GM18868 (cell line): ENCODE measurements around the gene DESI1.
"Not testable (repeated sequence)": the region's sequence is repeated elsewhere in the genome, so short reads cannot be mapped to it uniquely, and the experiment has no call there.

Experiments
- ATAC-seq: cut with Tn5 transposase; IDR thresholded peaks from one replicate; pipeline ENCODE4 v1.9.1; 2021; ENCODE audit warnings: mild to moderate bottlenecking, moderate library complexity; ENCODE audit not compliant: unreplicated experiment

The DESI1 gene

DNA sequence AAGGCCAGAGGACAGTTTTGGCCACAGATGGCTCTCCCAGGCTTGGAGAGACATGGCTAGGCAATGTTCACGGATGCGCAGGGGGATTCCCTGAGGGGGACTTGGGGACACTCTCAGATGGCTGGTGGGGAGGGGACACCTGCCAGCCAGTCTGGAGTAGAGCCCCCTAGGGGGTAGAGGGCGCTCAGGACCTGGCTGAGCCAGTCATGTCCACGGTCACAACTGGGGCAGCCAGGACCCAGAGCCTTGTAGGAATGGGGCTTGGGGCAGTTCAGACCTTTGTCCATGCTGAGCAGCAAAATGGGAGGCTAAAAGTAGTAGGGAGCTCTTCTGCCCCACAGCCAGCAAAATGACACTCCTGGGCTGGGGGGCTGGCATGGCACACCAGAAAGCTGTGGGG lies 58.4 kb downstream of the DESI1 start:
- no peak for ATAC-seq

DNA sequence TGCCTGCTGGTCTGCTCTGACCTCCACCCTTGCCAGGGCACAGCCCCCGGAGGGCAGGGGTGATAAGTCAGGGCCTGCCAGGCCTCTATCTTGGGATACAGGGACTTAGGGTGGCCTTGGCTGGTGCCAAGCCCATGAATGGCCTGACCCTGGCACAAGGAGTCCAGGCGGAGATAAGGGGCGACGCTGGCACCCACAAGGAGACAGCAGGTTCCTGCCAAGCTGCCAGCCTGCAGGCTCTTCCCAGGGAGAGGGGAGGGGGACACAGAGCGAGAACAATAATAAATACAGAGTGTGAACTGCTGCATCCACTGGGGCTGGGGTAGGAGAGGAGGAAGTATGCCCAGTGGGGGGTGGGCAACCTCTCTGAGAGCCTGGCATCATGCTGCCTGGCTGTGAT lies 59.1 kb downstream of the DESI1 start:
- ATAC-seq = no peak

DNA sequence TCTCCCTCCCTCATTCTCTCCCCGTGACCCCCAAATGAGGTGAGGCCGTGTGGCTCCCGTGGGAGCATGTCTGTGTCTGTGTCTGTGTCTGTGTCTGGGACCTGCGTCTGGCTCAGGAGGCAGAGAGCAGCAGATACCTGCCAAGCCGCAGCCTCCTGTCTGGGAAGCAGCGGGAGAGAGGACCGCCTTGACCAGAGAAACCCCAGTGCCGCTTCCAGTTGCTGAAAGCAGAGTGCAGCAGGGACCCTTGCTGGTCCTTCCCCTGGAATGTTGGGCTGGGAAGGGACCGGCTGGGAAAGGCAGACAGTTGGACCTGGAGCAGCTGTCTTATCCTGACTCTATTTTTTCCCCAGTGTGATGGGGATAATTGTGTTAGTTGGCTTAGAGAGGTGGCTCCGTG lies 59.5 kb downstream of the DESI1 start:
- ATAC-seq = no peak

DNA sequence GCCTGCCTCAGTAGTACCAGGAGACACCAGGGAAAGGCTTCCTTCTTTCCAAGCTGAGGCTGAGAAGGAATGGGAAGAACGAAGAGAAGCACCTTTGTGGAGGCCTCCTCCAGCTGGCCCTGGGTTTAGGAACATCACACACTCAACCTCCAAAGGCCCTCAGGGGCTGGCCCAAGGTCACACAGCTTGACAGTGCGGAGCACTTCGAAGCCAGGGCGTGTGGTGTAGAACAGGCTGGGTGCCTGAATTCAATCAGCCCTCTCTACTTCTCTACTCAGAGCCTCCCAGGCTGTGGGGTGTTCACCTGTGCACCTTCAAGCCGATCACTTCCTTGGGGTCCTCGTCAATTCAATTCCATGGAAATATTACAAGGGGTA lies 60.8 kb downstream of the DESI1 start:
- ATAC-seq = no peak

DNA sequence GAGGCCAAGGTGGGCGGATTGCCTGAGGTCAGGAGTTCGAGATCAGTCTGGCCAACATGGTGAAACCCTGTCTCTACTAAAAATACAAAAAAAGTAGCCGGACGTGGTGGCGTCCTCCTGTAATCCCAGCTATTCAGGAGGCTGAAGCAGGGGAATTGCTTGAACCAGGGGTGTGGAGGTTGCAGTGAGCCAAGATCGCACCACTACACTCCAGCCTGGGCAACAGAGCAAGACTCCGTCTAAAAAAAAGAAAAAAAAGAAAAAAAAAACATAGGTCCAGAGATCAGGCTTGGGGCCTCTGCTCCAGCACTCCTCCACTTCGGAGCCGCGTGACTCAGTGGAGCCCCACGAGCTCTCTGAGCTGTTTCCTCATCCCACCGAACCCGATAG lies 62.6 kb downstream of the DESI1 start:
- ATAC-seq = not testable (repeated sequence)

DNA sequence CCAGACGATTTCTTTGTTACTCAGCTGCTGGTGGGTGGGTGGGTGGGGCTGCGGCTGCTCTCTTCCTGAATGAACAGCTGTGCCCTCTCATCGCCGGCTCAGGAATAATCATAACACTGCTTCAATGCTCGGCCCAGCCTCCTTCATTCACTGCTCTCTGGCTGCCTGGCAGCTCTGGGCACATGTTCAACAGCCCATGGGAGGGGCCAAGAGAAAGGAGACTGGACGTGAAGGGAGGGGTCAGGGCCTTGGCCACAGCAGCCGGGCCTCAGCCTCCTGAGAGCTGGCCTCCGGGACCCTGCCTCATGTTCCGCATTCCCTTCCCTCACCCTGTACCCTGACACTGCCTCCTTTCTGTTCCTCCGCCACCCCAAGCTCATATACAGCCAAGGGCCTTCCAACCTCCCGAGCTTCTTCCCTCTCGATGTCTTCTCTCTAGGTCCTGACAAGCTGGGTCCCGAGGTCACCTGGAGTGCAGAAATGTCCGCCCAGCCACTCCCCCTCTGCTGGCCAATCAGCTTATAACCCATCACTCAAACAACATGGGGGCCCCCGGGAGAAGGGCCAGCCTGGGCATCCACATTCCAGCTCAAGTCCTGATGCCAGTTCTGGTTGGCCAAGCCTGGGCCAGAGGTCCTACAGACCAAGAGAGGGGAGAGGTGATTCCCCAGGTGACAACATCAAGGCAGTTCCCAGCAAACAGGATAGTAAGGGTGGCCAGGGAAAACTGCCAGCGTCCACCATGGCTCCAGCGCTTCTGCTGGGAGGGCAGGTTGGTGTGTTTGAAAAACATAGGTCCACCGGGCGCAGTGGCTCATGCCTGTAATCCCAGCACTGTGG lies 63.2 kb downstream of the DESI1 start:
- ATAC-seq = no peak

DNA sequence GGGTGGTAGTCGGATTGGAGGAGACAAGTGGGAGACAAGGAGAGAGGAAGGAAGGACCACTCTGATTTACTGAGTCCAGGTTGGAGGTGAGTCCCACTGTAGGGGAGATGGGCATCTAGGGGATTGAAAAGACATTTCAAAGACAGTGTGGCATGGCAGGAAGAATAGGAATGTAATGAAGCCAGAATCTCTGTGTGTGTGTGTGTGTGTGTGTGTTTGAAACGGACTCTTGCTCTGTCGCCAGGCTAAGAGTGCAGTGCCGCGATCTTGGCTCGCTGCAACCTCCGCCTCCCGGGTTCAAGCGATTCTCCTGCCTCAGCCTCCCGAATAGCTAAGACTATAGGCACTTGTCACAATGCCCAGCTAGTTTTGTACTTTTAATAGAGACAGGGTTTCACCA lies 64.3 kb downstream of the DESI1 start:
- ATAC-seq = no peak

DNA sequence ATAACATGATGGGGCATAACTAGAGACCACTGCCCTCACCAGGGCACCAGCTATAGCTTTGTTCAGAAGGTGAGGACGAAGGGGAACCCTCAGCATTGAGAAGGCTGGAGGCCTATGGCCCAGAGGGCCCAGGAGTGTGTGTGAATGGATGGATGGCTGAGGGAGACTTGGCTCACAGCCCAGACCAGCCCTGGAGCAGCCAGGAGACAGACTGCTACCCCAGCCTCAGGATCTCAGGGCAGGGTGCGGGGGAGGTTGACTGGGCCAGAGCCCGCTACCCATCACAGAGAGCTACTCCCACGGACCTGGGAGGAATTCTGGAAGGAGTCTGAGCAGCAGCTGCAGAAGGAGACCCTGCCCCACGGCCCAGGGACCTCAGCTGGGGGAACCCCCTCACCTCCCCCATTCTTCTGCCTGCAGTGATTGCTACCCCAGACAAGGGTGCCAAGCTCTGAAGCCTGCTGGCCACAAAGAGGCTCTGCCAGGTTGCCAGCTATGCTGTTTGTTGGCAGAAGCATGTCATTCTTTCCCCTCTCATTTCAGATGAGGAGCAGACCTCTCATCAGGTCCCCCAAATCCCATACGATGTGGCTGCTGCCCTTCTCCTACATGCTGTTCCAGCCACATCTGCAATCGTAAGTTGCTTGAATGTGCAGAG lies 65.4 kb downstream of the DESI1 start:
- no peak for ATAC-seq

DNA sequence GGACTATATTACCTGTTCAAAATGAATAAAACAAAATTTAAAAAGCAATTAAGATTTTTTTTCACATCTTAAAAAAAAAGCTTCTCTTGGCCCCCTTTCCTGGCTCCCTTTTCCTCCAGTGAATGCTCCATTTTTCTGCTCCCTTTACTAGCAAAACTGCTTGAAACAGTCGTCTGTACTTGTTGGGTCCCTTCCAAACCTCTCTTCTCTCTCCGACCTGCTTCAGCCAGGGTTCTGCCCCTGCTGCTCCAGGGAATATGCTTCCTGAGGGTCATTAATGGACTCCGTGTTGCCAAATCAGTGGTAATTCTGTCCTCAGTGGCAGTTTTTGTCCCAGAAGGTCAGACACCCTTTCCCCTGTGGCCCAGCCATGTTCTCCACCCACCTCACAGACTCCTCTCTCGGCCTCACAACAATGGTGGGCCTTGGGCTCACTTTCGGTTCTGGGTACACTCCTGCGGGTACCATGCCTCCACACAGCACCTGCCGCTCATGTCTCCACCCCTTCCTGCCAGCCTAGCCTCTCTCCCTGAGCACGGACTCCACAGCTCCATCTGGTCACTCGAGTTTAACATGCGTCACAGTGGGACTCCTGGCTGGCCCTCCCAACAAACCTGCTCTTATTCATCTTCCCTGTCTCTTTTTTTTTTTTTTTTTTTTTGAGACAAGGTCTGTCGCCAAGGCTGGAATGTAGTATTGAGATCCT lies 68.8 kb downstream of the DESI1 start:
- no peak for ATAC-seq

DNA sequence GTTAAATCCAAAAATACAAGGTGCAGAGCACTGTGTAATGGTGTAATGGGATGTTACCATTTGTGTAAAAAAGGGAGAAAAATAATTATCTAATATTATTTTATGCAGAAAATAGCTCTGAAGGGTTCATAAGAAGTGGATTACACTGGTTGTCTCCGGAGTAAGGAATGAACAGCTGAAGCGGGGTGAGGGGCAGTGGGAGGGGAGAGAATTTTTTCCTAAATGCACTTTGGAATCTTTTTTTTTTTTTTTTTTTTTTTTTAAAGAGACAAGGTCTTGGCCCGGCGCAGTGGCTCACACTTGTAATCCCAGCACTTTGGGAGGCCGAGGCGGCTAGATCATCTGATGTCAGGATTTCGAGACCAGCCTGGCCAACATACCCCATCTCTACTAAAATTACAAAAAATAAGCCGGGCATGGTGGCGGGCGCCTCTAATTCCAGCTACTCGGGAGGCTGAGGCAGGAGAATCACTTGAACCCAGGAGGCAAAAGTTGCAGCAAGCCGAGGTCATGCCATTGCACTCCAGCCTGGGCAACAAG lies 69.8 kb downstream of the DESI1 start:
- no peak for ATAC-seq

DNA sequence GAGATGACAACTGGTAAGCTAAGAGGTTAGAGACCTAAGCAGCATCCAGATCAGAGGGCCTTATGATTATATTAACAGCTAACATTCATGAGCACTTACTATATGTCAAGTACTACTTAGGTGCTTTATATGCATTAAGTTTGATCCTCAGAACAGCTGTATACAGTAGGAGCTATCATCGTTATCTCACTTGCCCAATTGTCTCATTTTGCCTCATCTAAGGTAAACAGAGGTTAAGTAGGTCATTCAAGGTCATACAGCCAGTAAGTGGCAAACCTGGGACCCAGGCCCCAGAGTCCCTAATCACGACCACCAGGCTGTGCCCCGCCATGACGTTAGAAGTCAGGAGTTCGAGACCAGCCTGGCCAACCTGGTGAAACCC lies 72.0 kb downstream of the DESI1 start:
- ATAC-seq = no peak
